ENCODE results near the gene HSPB3. TPM values are rescaled to one million over a fixed set of nuclear protein-coding genes. Genes with fewer than 3 reads are reported as not detected.
"Not testable (repeated sequence)": the region's sequence is repeated elsewhere in the genome, so short reads cannot be mapped to it uniquely, and the experiment has no call there.

HSPB3 gene
- total RNA-seq, 2 donors from 2014 or later = not detected

- no peaks in the 10 kb centered on the region for H3K9me3 ChIP-seq (ENCODE audit: control insufficient read depth, low read length)
- no peaks in the 10 kb centered on the region for H3K4me1 ChIP-seq (ENCODE audit: control insufficient read depth, insufficient read depth, low read length)
- Mint-ChIP-seq H3K9me3 (peaks cover 16% of the 10 kb centered on the region), H3K27me3 (ENCODE audit: insufficient read depth) (no peaks in the 10 kb centered on the region), H3K4me3 (no peak overlapping the region), H3K4me1 (peaks cover 14% of the 10 kb centered on the region), H3K27ac (no peak overlapping the region), H3K36me3 (ENCODE audit: low read depth) (no peaks in the 10 kb centered on the region)
- H3K9ac ChIP-seq (ENCODE audit: extremely low read depth, low read length, poor library complexity, severe bottlenecking) = no peak overlapping the region
- no peaks in the 10 kb centered on the region for H3K27me3 ChIP-seq (ENCODE audit: control insufficient read depth, insufficient read depth, low read length, poor library complexity, severe bottlenecking)
- no peak for TF ChIP-seq CTCF (conservative IDR thresholded peaks at IDR 0.05)
- H3K4me3 ChIP-seq (ENCODE audit: low read length) = no peak overlapping the region
- 93 to 100% methylated on average over 1 to 3 of the region's 3 CpGs for WGBS, 2 experiments (ENCODE audit: insufficient coverage in 1 of 2, insufficient read length in 1 of 2)
- DNase-seq = no peak
- no peak overlapping the region for H3K27ac ChIP-seq (ENCODE audit: low read depth, low read length)
- H3K36me3 ChIP-seq (ENCODE audit: control insufficient read depth, insufficient read depth, low read length) = no peaks in the 10 kb centered on the region
Measured at GRCh38 chr5:54421976-54422375, 33.5 kb upstream of the HSPB3 start.

GRCh38 chr5:54425258-54425657 is 30.2 kb upstream of the HSPB3 start:
- no peaks in the 10 kb centered on the region for H3K27me3 ChIP-seq (ENCODE audit: control insufficient read depth, insufficient read depth, low read length, poor library complexity, severe bottlenecking)
- no peaks in the 10 kb centered on the region for H3K27me3 Mint-ChIP-seq (ENCODE audit: insufficient read depth)
- no peak overlapping the region for H3K9ac ChIP-seq (ENCODE audit: extremely low read depth, low read length, poor library complexity, severe bottlenecking)
- no peak overlapping the region for H3K27ac Mint-ChIP-seq
- H3K36me3 ChIP-seq (ENCODE audit: control insufficient read depth, insufficient read depth, low read length) = no peaks in the 10 kb centered on the region
- H3K9me3 Mint-ChIP-seq = peaks cover 10% of the 10 kb centered on the region
- H3K36me3 Mint-ChIP-seq (ENCODE audit: low read depth) = no peaks in the 10 kb centered on the region
- no peak overlapping the region for H3K27ac ChIP-seq (ENCODE audit: low read depth, low read length)
- no peak for DNase-seq
- WGBS, 2 experiments (ENCODE audit: insufficient coverage in 1 of 2, insufficient read length in 1 of 2) = 87% methylated on average over 2 of the region's 2 CpGs; no CpG with 5 or more reads in 1 of the 2 experiments
- no peak overlapping the region for H3K4me3 Mint-ChIP-seq
- no peak for TF ChIP-seq CTCF (conservative IDR thresholded peaks at IDR 0.05)
- no peaks in the 10 kb centered on the region for H3K9me3 ChIP-seq (ENCODE audit: control insufficient read depth, low read length)
- peaks cover 3% of the 10 kb centered on the region for H3K4me1 Mint-ChIP-seq
- no peaks in the 10 kb centered on the region for H3K4me1 ChIP-seq (ENCODE audit: control insufficient read depth, insufficient read depth, low read length)
- no peak overlapping the region for H3K4me3 ChIP-seq (ENCODE audit: low read length)

- DNase-seq = no peak
- Mint-ChIP-seq H3K4me1 (peaks cover 3% of the 10 kb centered on the region), H3K4me3 (no peak overlapping the region), H3K9me3 (peaks cover 5% of the 10 kb centered on the region), H3K27ac (no peak overlapping the region), H3K36me3 (ENCODE audit: low read depth) (no peaks in the 10 kb centered on the region), H3K27me3 (ENCODE audit: insufficient read depth) (no peaks in the 10 kb centered on the region)
- H3K4me3 ChIP-seq (ENCODE audit: low read length) = no peak overlapping the region
- H3K4me1 ChIP-seq (ENCODE audit: control insufficient read depth, insufficient read depth, low read length) = no peaks in the 10 kb centered on the region
- H3K9me3 ChIP-seq (ENCODE audit: control insufficient read depth, low read length) = no peaks in the 10 kb centered on the region
- no peak overlapping the region for H3K27ac ChIP-seq (ENCODE audit: low read depth, low read length)
- no peaks in the 10 kb centered on the region for H3K36me3 ChIP-seq (ENCODE audit: control insufficient read depth, insufficient read depth, low read length)
- no peaks in the 10 kb centered on the region for H3K27me3 ChIP-seq (ENCODE audit: control insufficient read depth, insufficient read depth, low read length, poor library complexity, severe bottlenecking)
- H3K9ac ChIP-seq (ENCODE audit: extremely low read depth, low read length, poor library complexity, severe bottlenecking) = no peak overlapping the region
- 91% methylated on average over 1 of the region's 1 CpG; no CpG with 5 or more reads in 1 of the 2 experiments for WGBS, 2 experiments (ENCODE audit: insufficient coverage in 1 of 2, insufficient read length in 1 of 2)
- TF ChIP-seq CTCF (conservative IDR thresholded peaks at IDR 0.05) = no peak
Measured at GRCh38 chr5:54426209-54426608, 29.3 kb upstream of the HSPB3 start.

GRCh38 chr5:54434650-54435049 is 20.8 kb upstream of the HSPB3 start:
- 80 to 95% methylated on average over 1 of the region's 2 CpGs for WGBS, 2 experiments (ENCODE audit: insufficient coverage in 1 of 2, insufficient read length in 1 of 2)
- not testable (repeated sequence) for H3K36me3 Mint-ChIP-seq (ENCODE audit: low read depth); H3K4me3 Mint-ChIP-seq

More at GRCh38 chr5:54434650-54435049, 20.8 kb upstream of the HSPB3 start:
- H3K9me3 ChIP-seq (ENCODE audit: control insufficient read depth, low read length); H3K4me1 ChIP-seq (ENCODE audit: control insufficient read depth, insufficient read depth, low read length); H3K27me3 ChIP-seq (ENCODE audit: control insufficient read depth, insufficient read depth, low read length, poor library complexity, severe bottlenecking); DNase-seq; H3K9me3 Mint-ChIP-seq; H3K4me1 Mint-ChIP-seq; H3K27me3 Mint-ChIP-seq (ENCODE audit: insufficient read depth); H3K9ac ChIP-seq (ENCODE audit: extremely low read depth, low read length, poor library complexity, severe bottlenecking); H3K36me3 ChIP-seq (ENCODE audit: control insufficient read depth, insufficient read depth, low read length); H3K27ac Mint-ChIP-seq; H3K4me3 ChIP-seq (ENCODE audit: low read length); H3K27ac ChIP-seq (ENCODE audit: low read depth, low read length): not testable (repeated sequence)
